Measurements from ENCODE around the gene PRPF40A. TPM values are rescaled to one million over a fixed set of nuclear protein-coding genes. Genes with fewer than 3 reads are reported as not detected.

Gene PRPF40A
- total RNA-seq, 1 donor from 2014 or later = 74.6 TPM

GRCh38 chr2:152686321-152686720 lies 30.9 kb downstream of the PRPF40A start:
- Histone ChIP-seq H3K27ac (no peak overlapping the region), H3K4me1 (no peaks in the 10 kb centered on the region), H3K9me3 (no peaks in the 10 kb centered on the region), H3K4me3 (no peak overlapping the region), H3K27me3 (no peaks in the 10 kb centered on the region), H3K36me3 (peaks cover 0 to 3% of the 10 kb centered on the region in 2 donors)
- intact Hi-C loops (cut with DNase I) = no loop called here
- no peak for DNase-seq (ENCODE audit: extremely low spot score in 2 of 2)
- TF ChIP-seq POLR2AphosphoS5 (IDR thresholded peaks at IDR 0.05; ENCODE audit: insufficient read depth in 1 of 2, low read depth in 1 of 2) (no peak), CTCF (IDR thresholded peaks at IDR 0.05) (no peak), POLR2A (IDR thresholded peaks at IDR 0.05) (no peak)

- H3K9me3 ChIP-seq = no peaks in the 10 kb centered on the region
- H3K4me3 ChIP-seq = no peak overlapping the region
- no peaks in the 10 kb centered on the region for H3K27me3 ChIP-seq
- peaks cover 0 to 22% of the 10 kb centered on the region in 2 donors for H3K36me3 ChIP-seq
- no peak for DNase-seq (ENCODE audit: extremely low spot score in 2 of 2)
- TF ChIP-seq CTCF (IDR thresholded peaks at IDR 0.05) (no peak), POLR2A (IDR thresholded peaks at IDR 0.05) (no peak)
- H3K27ac ChIP-seq = no peak overlapping the region
- intact Hi-C loops (cut with DNase I) = no loop called here
- H3K4me1 ChIP-seq = no peaks in the 10 kb centered on the region
These were observed 33.9 kb downstream of the PRPF40A start for GRCh38 chr2:152683400-152683799.

- no peak for DNase-seq (ENCODE audit: extremely low spot score in 2 of 2)
- TF ChIP-seq POLR2A (IDR thresholded peaks at IDR 0.05) (no peak), POLR2AphosphoS5 (IDR thresholded peaks at IDR 0.05; ENCODE audit: insufficient read depth in 1 of 2, low read depth in 1 of 2) (no peak), CTCF (IDR thresholded peaks at IDR 0.05) (no peak)
- intact Hi-C loops (cut with DNase I) = no loop called here
- H3K27me3 ChIP-seq = no peaks in the 10 kb centered on the region
- H3K4me1 ChIP-seq = no peaks in the 10 kb centered on the region
- H3K4me3 ChIP-seq = no peak overlapping the region
- H3K9me3 ChIP-seq = no peaks in the 10 kb centered on the region
- peaks cover 0 to 22% of the 10 kb centered on the region in 2 donors for H3K36me3 ChIP-seq
- H3K27ac ChIP-seq = no peak overlapping the region
These were observed 34.6 kb downstream of the PRPF40A start for GRCh38 chr2:152682663-152683062.

GRCh38 chr2:152678808-152679207 lies 38.5 kb downstream of the PRPF40A start:
- no peaks in the 10 kb centered on the region for H3K4me1 ChIP-seq
- no peaks in the 10 kb centered on the region for H3K27me3 ChIP-seq
- no peaks in the 10 kb centered on the region for H3K9me3 ChIP-seq
- peaks cover 0 to 37% of the 10 kb centered on the region in 2 donors for H3K36me3 ChIP-seq
- H3K4me3 ChIP-seq = no peak overlapping the region
- TF ChIP-seq POLR2AphosphoS5 (IDR thresholded peaks at IDR 0.05; ENCODE audit: insufficient read depth in 1 of 2, low read depth in 1 of 2) (no peak), CTCF (IDR thresholded peaks at IDR 0.05) (no peak), POLR2A (IDR thresholded peaks at IDR 0.05) (no peak)
- intact Hi-C loops (cut with DNase I) = no loop called here
- DNase-seq (ENCODE audit: extremely low spot score in 2 of 2) = no peak
- no peak overlapping the region for H3K27ac ChIP-seq

- H3K27me3 ChIP-seq = no peaks in the 10 kb centered on the region
- no peak overlapping the region for H3K27ac ChIP-seq
- H3K4me1 ChIP-seq = no peaks in the 10 kb centered on the region
- DNase-seq (ENCODE audit: extremely low spot score in 2 of 2) = no peak
- intact Hi-C loops (cut with DNase I) = no loop called here
- TF ChIP-seq POLR2A (IDR thresholded peaks at IDR 0.05) (no peak), POLR2AphosphoS5 (IDR thresholded peaks at IDR 0.05; ENCODE audit: insufficient read depth in 1 of 2, low read depth in 1 of 2) (no peak)
- no peak overlapping the region for H3K4me3 ChIP-seq
- peaks cover 0 to 49% of the 10 kb centered on the region in 2 donors for H3K36me3 ChIP-seq
- no peaks in the 10 kb centered on the region for H3K9me3 ChIP-seq
These were observed 40.8 kb downstream of the PRPF40A start for GRCh38 chr2:152676461-152676860.
